ENCODE measurements around the gene MNS1. TPM values are rescaled to one million over a fixed set of nuclear protein-coding genes. Genes with fewer than 3 reads are reported as not detected.

MNS1 gene
- total RNA-seq, 3 donors from 2014 or later = 0.61 to 1.7 (median 1.2) TPM

DNA sequence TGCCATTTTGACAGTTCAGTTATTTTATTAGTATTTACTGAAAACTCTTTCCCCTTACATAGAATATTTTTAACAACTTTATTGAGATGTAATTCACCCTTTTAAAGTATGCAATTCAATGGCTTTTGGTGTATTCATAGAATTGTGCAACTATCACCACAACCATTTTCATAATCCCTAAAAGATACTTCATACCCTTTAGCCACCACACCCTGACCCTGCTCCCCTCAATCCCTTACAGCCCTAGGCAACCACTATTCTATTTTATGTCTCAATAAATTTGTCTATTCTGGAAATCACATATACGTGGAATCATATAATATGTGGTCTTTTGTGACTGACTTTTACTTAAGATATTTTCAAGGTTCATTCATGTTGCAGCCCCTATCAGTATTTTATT is 70.0 kb downstream of the MNS1 start:
- TF ChIP-seq, protein P1, sequence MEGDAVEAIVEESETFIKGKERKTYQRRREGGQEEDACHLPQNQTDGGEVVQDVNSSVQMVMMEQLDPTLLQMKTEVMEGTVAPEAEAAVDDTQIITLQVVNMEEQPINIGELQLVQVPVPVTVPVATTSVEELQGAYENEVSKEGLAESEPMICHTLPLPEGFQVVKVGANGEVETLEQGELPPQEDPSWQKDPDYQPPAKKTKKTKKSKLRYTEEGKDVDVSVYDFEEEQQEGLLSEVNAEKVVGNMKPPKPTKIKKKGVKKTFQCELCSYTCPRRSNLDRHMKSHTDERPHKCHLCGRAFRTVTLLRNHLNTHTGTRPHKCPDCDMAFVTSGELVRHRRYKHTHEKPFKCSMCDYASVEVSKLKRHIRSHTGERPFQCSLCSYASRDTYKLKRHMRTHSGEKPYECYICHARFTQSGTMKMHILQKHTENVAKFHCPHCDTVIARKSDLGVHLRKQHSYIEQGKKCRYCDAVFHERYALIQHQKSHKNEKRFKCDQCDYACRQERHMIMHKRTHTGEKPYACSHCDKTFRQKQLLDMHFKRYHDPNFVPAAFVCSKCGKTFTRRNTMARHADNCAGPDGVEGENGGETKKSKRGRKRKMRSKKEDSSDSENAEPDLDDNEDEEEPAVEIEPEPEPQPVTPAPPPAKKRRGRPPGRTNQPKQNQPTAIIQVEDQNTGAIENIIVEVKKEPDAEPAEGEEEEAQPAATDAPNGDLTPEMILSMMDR (IDR thresholded peaks at IDR 0.05) = no peak

DNA sequence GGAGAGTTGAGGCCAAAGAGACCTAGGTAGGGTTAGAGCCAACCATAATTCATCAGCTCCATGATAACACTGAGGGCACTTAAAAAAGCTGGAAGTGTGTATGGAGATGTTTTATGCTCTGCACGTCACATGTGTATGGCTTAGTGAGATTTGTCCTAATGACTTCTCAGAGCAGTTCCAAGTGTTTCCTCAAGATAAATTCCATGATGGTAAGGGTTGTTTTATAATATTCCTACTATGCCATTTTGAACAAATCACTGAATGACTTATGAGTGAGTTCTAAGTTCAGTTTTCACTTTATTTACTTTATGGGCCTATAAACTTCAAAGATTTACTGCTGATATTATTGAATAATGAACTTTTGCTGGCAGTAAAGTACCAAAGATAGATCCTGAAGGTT is 71.7 kb downstream of the MNS1 start:
- Histone ChIP-seq H3K36me3 (ENCODE audit: low read depth) (no peaks in the 10 kb centered on the region), H3K4me3 (no peak overlapping the region), H3K9me3 (no peaks in the 10 kb centered on the region), H3K4me1 (ENCODE audit: low read depth) (no peaks in the 10 kb centered on the region)
- ATAC-seq = no peak
- DNase-seq = no peak
- intact Hi-C loops (cut with DNase I, micrococcal nuclease) = no loop called here
- TF ChIP-seq, protein P1 (IDR thresholded peaks at IDR 0.05) = no peak

More for the DNA sequence above, 70.0 kb downstream of the MNS1 start:
- Histone ChIP-seq H3K4me3 (no peak overlapping the region), H3K9me3 (no peaks in the 10 kb centered on the region), H3K36me3 (ENCODE audit: low read depth) (no peaks in the 10 kb centered on the region), H3K4me1 (ENCODE audit: low read depth) (no peaks in the 10 kb centered on the region)
- intact Hi-C loops (cut with DNase I, micrococcal nuclease) = no loop called here
- DNase-seq (no peak), ATAC-seq (no peak)

DNA sequence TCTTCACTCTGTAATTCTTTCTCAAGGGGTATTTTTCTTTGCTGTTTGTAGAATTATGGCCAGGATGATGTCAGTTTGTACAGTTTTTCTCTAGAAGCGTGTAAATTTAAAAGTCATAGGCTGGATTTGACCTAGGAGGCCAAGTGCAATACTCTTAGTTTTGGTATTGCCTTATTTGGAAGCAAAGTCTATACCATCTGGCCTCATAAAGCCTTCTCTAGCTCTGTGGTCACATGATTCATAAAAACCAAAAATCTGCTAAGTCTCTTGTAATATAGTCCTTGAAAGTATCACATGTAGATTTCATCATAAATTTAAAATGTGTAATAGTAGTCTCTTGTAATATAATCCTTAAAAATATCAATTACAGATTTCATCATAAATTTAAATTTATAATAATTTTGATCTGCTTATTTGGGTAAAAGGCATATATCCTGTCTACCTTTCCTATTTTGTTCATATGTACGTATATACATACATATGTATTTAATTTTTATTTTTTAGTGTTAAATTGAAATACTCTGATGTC is 74.1 kb downstream of the MNS1 start:
- TF ChIP-seq, protein P1 (IDR thresholded peaks at IDR 0.05) = no peak
- intact Hi-C loops (cut with DNase I, micrococcal nuclease) = no loop called here
- no peaks in the 10 kb centered on the region for H3K9me3 ChIP-seq
- no peaks in the 10 kb centered on the region for H3K36me3 ChIP-seq (ENCODE audit: low read depth)
- no peaks in the 10 kb centered on the region for H3K4me1 ChIP-seq (ENCODE audit: low read depth)
- no peak overlapping the region for H3K4me3 ChIP-seq
- DNase-seq (no peak), ATAC-seq (no peak)

DNA sequence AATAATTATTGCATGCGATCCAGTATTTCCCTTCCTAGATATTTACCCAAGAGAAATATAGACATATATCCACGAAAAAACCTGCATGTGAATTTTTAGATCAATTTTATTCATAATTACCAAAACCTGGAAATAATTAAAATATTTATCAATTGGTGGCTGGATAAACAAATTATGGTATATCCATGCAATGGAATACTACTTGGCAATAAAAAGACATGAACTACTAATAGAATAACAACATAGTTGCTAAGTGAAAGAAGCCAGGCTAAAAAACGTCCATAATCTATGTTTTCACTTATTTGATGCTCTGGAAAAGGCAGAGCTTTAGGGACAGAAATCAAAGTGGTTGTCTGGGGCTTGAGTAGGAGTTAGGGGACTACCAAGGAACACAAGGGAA is 79.0 kb downstream of the MNS1 start:
- ATAC-seq = no peak
- Histone ChIP-seq H3K9me3 (no peaks in the 10 kb centered on the region), H3K4me3 (no peak overlapping the region), H3K36me3 (ENCODE audit: low read depth) (no peaks in the 10 kb centered on the region), H3K4me1 (ENCODE audit: low read depth) (no peaks in the 10 kb centered on the region)
- TF ChIP-seq, protein P1 (IDR thresholded peaks at IDR 0.05) = no peak
- intact Hi-C loops (cut with DNase I, micrococcal nuclease) = no loop called here
- no peak for DNase-seq

DNA sequence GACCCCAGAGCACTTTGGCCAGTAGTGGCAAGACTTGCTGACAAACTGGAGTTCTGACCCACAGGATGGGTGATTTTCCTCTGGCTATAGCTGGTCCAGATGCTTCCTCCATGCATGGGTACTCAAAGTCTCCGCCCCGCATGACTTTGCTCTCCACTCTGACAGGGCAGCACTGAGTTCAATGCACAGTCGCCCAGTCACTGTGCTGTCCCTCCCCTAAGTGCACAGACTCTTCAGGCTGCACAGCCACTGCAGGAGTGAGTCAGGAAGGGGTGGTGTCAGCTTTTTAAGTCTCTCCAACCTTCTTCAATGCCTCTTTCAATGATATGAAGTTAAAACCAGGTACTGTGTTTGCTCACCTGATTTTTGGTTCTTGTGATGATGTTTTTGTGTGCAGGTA is 81.9 kb downstream of the MNS1 start:
- Histone ChIP-seq H3K36me3 (ENCODE audit: low read depth) (no peaks in the 10 kb centered on the region), H3K9me3 (no peaks in the 10 kb centered on the region), H3K4me3 (no peak overlapping the region), H3K4me1 (ENCODE audit: low read depth) (no peaks in the 10 kb centered on the region)
- DNase-seq = no peak
- no peak for ATAC-seq
- TF ChIP-seq, protein P1 (IDR thresholded peaks at IDR 0.05) = no peak
- intact Hi-C loops (cut with DNase I, micrococcal nuclease) = no loop called here

Other genes with a start within 250 kb of the MNS1 start
- gene RFX7, start 221.3 kb downstream of the MNS1 start, total RNA-seq = 10 to 100 TPM; 12.0 to 12.9 (median 12.1) TPM
- gene TEX9, start 99.7 kb downstream of the MNS1 start, total RNA-seq = 10 to 100 TPM in 1 of 3 donors, 1 to 10 TPM in 2; 5.7 to 10.6 (median 7.8) TPM